HFF-Myc (cell line): ENCODE results near the gene MED31.

Experiments
- DNase-seq: peaks from one replicate; pipeline ENCODE4 v3.0.0-alpha.2; 2011; ENCODE audit warnings: low read depth; ENCODE audit errors: extremely low read depth
- H3K4me3 ChIP-seq: replicated peaks from 2 replicates; pipeline ENCODE4 v1.5.1; 2011; ENCODE audit warnings: low read depth, mild to moderate bottlenecking, control low read depth, low read length
- TF ChIP-seq, protein P1 (sequence below): IDR thresholded peaks from 2 replicates; pipeline ENCODE4 v1.5.1; 2012; ENCODE audit warnings: mild to moderate bottlenecking, low read depth, low read length, control low read depth; ENCODE audit errors: missing control alignments

Gene MED31

DNA sequence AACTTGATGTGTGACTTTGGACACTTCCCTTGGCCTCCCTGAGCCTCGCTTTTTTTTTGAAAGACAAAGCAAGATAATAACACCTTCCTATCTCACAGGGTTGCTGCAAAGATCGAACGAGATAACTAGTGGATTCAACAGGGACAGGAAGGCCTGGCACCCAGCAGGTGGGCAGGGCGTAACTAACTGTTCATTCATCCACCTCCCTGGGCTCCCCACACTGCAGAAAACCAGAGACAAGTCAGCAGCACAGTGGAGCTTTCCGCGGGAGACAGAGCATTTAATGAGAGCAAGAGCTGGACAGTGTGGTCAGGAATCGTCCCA, 33.0 kb upstream of the MED31 start:
- TF ChIP-seq, protein P1, sequence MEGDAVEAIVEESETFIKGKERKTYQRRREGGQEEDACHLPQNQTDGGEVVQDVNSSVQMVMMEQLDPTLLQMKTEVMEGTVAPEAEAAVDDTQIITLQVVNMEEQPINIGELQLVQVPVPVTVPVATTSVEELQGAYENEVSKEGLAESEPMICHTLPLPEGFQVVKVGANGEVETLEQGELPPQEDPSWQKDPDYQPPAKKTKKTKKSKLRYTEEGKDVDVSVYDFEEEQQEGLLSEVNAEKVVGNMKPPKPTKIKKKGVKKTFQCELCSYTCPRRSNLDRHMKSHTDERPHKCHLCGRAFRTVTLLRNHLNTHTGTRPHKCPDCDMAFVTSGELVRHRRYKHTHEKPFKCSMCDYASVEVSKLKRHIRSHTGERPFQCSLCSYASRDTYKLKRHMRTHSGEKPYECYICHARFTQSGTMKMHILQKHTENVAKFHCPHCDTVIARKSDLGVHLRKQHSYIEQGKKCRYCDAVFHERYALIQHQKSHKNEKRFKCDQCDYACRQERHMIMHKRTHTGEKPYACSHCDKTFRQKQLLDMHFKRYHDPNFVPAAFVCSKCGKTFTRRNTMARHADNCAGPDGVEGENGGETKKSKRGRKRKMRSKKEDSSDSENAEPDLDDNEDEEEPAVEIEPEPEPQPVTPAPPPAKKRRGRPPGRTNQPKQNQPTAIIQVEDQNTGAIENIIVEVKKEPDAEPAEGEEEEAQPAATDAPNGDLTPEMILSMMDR = no peak
- DNase-seq = no peak
- no peak overlapping the region for H3K4me3 ChIP-seq

DNA sequence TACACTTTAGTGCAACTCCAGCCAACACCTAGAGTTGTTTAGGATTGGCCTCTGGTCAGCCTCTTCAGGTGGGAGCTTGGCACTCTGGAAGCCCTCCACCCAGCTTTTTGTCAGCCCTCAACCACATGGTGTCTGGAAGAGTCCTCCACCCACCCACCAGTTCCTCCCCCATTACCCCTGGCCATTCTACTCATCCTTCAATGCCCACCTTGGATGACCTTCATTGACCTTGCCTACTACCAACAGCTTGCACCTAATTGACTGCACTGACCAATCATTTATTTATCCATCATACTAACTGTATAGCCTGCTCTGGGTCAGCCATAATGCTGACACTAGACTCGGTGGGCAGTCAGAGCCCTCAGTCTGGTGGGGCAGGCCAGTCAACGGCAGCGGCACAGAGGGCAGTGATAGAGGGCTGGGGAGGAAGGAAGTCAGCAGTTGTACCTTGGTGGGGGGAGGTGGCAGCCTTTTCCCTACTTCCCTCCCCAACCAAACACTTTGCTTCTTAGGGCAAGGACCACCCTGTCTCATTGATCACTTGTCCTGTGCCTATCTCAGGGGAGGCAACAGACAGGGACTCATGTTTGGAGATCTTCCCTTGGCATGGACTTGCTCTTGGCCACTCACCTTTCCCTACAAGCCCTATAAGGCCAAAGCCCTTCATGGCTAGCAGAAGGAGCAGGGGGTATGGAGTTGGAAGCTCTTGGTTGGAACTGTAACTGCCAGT, 32.5 kb upstream of the MED31 start:
- H3K4me3 ChIP-seq = no peak overlapping the region
- no peak for DNase-seq
- TF ChIP-seq, protein P1 = no peak

DNA sequence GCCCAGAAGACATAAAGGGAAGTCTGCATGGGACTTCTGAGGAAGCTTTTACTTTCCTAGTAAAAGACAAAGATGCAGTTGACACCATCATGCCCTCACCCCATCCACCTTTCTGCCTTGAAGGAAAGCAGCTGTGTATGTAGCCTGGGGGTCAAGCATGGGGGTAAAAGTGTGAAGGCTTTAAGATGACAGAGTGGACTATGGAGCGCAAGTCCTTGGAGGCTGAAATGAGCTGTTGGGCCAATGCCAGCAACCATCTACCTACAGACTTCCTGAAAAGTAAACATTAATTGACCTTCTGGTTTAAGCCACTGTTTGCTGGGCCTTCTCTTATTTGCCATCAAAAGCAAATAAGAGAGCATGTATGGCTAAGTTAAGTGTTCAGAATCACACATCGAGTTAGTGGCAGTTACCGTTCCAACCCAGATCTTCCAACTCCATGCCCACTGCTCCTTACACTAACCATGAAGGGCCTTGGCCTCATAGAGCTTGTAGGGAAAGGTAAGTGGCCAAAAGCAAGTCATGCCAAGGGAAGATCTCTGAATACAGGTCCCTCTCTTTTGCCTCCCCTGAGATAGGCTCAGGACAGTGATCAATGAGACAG, 31.8 kb upstream of the MED31 start:
- TF ChIP-seq, protein P1 = no peak
- no peak overlapping the region for H3K4me3 ChIP-seq
- DNase-seq = no peak

DNA sequence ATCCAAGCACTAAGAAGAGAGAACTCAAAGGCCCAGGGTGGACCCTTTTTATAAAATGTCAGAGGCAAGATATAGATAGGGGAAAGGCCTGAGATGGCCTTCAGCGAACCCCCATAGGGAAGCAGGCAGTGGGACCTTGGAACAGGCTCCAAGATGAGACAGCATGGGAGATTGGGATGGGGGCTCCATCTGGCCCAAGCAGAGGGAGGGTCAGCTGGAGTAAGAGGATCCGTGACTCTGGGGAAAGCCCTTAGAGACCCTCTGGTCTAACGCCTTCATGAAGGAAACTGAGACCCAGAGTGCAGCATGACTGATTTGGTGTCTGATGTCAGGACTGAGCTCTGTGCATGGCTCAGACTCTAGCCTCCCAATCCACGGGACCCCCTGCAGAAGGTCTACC, 30.9 kb upstream of the MED31 start:
- H3K4me3 ChIP-seq = no peak overlapping the region
- TF ChIP-seq, protein P1 = no peak
- no peak for DNase-seq

DNA sequence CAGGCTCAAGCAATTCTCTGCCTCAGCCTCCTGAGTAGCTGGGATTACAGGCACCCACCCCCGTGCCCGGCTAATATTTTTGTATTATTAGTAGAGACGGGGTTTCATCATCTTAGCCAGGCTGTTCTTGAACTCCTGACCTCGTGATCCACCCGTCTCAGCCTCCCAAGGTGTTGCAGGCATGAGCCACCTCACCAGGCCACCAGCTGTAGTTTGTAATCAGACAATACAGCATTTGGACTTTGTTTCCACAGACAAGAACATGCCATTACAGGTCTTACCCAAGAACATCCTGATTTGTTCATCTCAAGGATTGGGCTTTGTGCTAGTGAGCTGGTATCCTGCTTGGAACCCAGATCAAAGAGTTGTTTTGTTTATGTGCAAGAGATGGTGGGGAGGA, 30.3 kb upstream of the MED31 start:
- TF ChIP-seq, protein P1 = no peak
- H3K4me3 ChIP-seq = no peak overlapping the region
- no peak for DNase-seq

DNA sequence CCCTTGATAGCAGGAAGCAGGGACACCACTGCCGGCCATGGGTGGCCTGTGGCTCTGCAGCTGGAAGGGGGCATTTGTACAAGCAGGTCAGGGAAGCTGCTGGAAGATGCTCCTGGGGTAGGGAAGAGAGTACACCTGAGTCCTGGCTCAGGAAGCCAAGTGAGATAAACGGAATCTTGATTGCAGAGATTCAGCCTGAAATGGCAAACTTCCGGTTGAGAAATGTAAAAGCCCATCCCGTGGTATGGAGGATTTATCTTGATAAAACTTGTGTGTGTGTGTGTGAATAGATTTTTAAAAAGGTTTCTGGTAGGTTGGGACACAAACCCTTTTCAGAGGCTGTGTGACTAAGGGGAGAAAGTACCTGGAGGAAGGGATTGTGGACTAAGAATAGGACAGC, 29.8 kb upstream of the MED31 start:
- H3K4me3 ChIP-seq = no peak overlapping the region
- DNase-seq = no peak
- TF ChIP-seq, protein P1 = no peak

DNA sequence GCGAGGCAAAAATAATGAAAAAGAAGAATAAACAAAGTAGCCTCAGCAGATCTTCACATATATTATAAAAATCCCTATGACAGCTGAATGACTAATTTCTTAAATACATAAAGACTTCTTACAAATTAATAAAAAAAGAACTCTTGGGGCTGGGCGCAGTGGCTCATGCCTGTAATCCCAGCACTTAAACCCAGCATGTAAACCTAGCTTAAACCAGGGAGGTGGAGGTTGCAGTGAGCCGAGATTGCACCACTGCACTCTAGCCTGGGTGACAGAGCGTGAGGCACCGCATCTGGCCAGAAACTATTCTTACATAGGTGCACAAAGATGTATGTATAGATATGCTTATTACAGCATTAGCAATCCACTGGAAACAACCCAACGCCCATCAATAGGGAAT, 27.8 kb upstream of the MED31 start:
- DNase-seq = no peak
- H3K4me3 ChIP-seq = no peak overlapping the region
- TF ChIP-seq, protein P1 = no peak
